H1 (cell line): ENCODE data around the gene SCFD1. TPM values are rescaled to one million over a fixed set of nuclear protein-coding genes. Genes with fewer than 3 reads are reported as not detected.

Experiments
- CREB1 ChIP-seq: IDR thresholded peaks from 2 replicates; pipeline ENCODE4 v1.6.1; 2012; ENCODE audit warnings: inconsistent platforms
- CTBP2 ChIP-seq: IDR thresholded peaks from 2 replicates; pipeline ENCODE4 v1.7.0; 2011; ENCODE audit warnings: borderline replicate concordance, mild to moderate bottlenecking, moderate library complexity, mixed read lengths, low read length; ENCODE audit not compliant: insufficient read depth, insufficient read length
- KDM1A ChIP-seq: fragments of 200-600, 300-600 bp; sonication (generic); IDR thresholded peaks from 2 replicates; pipeline ENCODE4 v1.7.1; 2016; ENCODE audit warnings: mild to moderate bottlenecking, low read length, borderline replicate concordance
- NANOG ChIP-seq: IDR thresholded peaks from 2 replicates; pipeline ENCODE4 v1.6.1; 2011; ENCODE audit warnings: low read length, low read depth, mild to moderate bottlenecking, inconsistent platforms; ENCODE audit not compliant: insufficient read depth, poor library complexity, severe bottlenecking
- POLR2A ChIP-seq, 2 experiments: IDR thresholded peaks; 1 replicate in 1 of 2; 2 replicates in 1 of 2; pipeline ENCODE4 v1.6.1; 2011; ENCODE audit warnings: low read depth in 2 of 2, low read length in 2 of 2, mild to moderate bottlenecking in 2 of 2; ENCODE audit errors: control extremely low read depth in 1 of 2
- polyA plus RNA-seq, 7 experiments: library from polyadenylated mRNA; depleted of rRNA in 3 of 7; stranded (reverse) in 5 of 7; unstranded in 2 of 7; fragments of >200 nt in 5 of 7; fragments of 200-250 nt in 2 of 7; gene quantifications; 1 replicate in 5 of 7; 2 replicates in 1 of 7; 4 replicates in 1 of 7; pipeline versions ENCODE4 v1.2.1 to v1.2.3, GENCODE V29; 2011 to 2013; ENCODE audit warnings: missing spikeins in 2 of 7, mixed read lengths in 2 of 7
- total RNA-seq: library from RNA; stranded (reverse); fragmentation: NEBNext Ultra II Directional; extraction: Animal tissue kit (Norgen Biotek cat#: 25700); gene quantifications from 2 replicates; pipeline ENCODE4 v1.2.1, GENCODE V29; 2021
- TF ChIP-seq, protein P1 (sequence below): fragments of 300-600 bp; sonication (generic); IDR thresholded peaks from 2 replicates; pipeline ENCODE4 v1.7.1; 2012; ENCODE audit warnings: low read length, moderate library complexity, mild to moderate bottlenecking, inconsistent platforms; ENCODE audit not compliant: insufficient replicate concordance
- TF ChIP-seq, protein P2 (sequence below): IDR thresholded peaks from 2 replicates; pipeline ENCODE4 v1.6.1; 2012; ENCODE audit warnings: low read length, inconsistent platforms
- TF ChIP-seq, protein P3 (sequence below): IDR thresholded peaks from 2 replicates; pipeline ENCODE4 v1.6.1; 2012; ENCODE audit warnings: inconsistent platforms

SCFD1 gene
- total and polyA plus RNA-seq, 2 of the 8 experiments (the other 6 are each of a cell fraction or from before 2014, with no cell fraction given), result 32.8 to 64.5 TPM

DNA sequence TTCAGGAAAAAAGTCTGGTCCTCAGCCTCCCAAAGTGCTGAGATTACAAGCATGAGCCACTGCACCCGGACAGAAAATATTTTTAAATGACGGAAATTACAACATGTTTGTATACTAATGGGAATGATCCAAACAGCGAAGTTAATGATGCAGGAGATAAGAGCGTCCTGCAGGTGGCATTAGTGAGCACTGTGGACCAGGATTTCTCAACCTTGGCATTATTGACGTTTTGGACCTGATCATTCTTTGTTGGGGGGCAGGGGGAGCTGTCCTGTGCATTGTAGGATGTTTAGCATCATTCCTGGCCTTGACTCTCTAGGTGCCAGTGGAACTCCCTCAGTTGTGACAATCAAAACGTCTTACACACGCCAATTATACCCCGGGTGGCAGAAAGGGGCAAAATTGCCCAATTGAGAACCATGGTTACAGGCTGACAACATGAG, 34.1 kb downstream of the SCFD1 start (continued):
- TF ChIP-seq, protein P1, sequence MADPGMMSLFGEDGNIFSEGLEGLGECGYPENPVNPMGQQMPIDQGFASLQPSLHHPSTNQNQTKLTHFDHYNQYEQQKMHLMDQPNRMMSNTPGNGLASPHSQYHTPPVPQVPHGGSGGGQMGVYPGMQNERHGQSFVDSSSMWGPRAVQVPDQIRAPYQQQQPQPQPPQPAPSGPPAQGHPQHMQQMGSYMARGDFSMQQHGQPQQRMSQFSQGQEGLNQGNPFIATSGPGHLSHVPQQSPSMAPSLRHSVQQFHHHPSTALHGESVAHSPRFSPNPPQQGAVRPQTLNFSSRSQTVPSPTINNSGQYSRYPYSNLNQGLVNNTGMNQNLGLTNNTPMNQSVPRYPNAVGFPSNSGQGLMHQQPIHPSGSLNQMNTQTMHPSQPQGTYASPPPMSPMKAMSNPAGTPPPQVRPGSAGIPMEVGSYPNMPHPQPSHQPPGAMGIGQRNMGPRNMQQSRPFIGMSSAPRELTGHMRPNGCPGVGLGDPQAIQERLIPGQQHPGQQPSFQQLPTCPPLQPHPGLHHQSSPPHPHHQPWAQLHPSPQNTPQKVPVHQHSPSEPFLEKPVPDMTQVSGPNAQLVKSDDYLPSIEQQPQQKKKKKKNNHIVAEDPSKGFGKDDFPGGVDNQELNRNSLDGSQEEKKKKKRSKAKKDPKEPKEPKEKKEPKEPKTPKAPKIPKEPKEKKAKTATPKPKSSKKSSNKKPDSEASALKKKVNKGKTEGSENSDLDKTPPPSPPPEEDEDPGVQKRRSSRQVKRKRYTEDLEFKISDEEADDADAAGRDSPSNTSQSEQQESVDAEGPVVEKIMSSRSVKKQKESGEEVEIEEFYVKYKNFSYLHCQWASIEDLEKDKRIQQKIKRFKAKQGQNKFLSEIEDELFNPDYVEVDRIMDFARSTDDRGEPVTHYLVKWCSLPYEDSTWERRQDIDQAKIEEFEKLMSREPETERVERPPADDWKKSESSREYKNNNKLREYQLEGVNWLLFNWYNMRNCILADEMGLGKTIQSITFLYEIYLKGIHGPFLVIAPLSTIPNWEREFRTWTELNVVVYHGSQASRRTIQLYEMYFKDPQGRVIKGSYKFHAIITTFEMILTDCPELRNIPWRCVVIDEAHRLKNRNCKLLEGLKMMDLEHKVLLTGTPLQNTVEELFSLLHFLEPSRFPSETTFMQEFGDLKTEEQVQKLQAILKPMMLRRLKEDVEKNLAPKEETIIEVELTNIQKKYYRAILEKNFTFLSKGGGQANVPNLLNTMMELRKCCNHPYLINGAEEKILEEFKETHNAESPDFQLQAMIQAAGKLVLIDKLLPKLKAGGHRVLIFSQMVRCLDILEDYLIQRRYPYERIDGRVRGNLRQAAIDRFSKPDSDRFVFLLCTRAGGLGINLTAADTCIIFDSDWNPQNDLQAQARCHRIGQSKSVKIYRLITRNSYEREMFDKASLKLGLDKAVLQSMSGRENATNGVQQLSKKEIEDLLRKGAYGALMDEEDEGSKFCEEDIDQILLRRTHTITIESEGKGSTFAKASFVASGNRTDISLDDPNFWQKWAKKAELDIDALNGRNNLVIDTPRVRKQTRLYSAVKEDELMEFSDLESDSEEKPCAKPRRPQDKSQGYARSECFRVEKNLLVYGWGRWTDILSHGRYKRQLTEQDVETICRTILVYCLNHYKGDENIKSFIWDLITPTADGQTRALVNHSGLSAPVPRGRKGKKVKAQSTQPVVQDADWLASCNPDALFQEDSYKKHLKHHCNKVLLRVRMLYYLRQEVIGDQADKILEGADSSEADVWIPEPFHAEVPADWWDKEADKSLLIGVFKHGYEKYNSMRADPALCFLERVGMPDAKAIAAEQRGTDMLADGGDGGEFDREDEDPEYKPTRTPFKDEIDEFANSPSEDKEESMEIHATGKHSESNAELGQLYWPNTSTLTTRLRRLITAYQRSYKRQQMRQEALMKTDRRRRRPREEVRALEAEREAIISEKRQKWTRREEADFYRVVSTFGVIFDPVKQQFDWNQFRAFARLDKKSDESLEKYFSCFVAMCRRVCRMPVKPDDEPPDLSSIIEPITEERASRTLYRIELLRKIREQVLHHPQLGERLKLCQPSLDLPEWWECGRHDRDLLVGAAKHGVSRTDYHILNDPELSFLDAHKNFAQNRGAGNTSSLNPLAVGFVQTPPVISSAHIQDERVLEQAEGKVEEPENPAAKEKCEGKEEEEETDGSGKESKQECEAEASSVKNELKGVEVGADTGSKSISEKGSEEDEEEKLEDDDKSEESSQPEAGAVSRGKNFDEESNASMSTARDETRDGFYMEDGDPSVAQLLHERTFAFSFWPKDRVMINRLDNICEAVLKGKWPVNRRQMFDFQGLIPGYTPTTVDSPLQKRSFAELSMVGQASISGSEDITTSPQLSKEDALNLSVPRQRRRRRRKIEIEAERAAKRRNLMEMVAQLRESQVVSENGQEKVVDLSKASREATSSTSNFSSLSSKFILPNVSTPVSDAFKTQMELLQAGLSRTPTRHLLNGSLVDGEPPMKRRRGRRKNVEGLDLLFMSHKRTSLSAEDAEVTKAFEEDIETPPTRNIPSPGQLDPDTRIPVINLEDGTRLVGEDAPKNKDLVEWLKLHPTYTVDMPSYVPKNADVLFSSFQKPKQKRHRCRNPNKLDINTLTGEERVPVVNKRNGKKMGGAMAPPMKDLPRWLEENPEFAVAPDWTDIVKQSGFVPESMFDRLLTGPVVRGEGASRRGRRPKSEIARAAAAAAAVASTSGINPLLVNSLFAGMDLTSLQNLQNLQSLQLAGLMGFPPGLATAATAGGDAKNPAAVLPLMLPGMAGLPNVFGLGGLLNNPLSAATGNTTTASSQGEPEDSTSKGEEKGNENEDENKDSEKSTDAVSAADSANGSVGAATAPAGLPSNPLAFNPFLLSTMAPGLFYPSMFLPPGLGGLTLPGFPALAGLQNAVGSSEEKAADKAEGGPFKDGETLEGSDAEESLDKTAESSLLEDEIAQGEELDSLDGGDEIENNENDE, result no peak
- no peak for TF ChIP-seq NANOG
- no peak for TF ChIP-seq KDM1A
- TF ChIP-seq CTBP2, result no peak
- peak; percentile 24; the same call in 1 of the 2 replicates for TF ChIP-seq CREB1
- TF ChIP-seq, protein P2, sequence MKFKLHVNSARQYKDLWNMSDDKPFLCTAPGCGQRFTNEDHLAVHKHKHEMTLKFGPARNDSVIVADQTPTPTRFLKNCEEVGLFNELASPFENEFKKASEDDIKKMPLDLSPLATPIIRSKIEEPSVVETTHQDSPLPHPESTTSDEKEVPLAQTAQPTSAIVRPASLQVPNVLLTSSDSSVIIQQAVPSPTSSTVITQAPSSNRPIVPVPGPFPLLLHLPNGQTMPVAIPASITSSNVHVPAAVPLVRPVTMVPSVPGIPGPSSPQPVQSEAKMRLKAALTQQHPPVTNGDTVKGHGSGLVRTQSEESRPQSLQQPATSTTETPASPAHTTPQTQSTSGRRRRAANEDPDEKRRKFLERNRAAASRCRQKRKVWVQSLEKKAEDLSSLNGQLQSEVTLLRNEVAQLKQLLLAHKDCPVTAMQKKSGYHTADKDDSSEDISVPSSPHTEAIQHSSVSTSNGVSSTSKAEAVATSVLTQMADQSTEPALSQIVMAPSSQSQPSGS, result no peak
- TF ChIP-seq, protein P3, sequence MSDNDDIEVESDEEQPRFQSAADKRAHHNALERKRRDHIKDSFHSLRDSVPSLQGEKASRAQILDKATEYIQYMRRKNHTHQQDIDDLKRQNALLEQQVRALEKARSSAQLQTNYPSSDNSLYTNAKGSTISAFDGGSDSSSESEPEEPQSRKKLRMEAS, result no peak
- TF ChIP-seq POLR2A (IDR thresholded peaks at IDR 0.05; ENCODE audit: control extremely low read depth in 1 of 2, low read depth in 2 of 2, low read length in 2 of 2), result no peak
